AG09319 (cell line): ENCODE results near the gene TPCN1.

Experiments used
- DNase-seq: peaks from one replicate; pipeline ENCODE4 v3.0.0-alpha.2; 2010; ENCODE audit warnings: low read depth; ENCODE audit errors: extremely low read depth
- CTCF ChIP-seq: IDR thresholded peaks from 2 replicates; pipeline ENCODE4 v1.5.1; 2011; ENCODE audit warnings: low read depth, mild to moderate bottlenecking, inconsistent platforms, low read length, moderate library complexity

TPCN1 gene

GRCh38 chr12:113276306-113276705 is 55.0 kb downstream of the TPCN1 start:
- DNase-seq: no peak
- TF ChIP-seq CTCF: no peak

GRCh38 chr12:113276946-113277500 is 55.8 kb downstream of the TPCN1 start:
- TF ChIP-seq CTCF: no peak
- no peak for DNase-seq

- no peak for DNase-seq
- no peak for TF ChIP-seq CTCF
These were observed 56.2 kb downstream of the TPCN1 start for GRCh38 chr12:113277511-113277910.

GRCh38 chr12:113278141-113278540 is 56.9 kb downstream of the TPCN1 start:
- no peak for DNase-seq
- TF ChIP-seq CTCF: no peak

- no peak for TF ChIP-seq CTCF
- DNase-seq: no peak
These were observed 57.4 kb downstream of the TPCN1 start for GRCh38 chr12:113278633-113279032.

- no peak for TF ChIP-seq CTCF
- DNase-seq: no peak
These were observed 63.5 kb downstream of the TPCN1 start for GRCh38 chr12:113284751-113285150.

- TF ChIP-seq CTCF: no peak
- DNase-seq: no peak
These were observed 64.7 kb downstream of the TPCN1 start for GRCh38 chr12:113285679-113286610.
